ENCODE results near the gene ECI2.

ECI2 gene

DNA sequence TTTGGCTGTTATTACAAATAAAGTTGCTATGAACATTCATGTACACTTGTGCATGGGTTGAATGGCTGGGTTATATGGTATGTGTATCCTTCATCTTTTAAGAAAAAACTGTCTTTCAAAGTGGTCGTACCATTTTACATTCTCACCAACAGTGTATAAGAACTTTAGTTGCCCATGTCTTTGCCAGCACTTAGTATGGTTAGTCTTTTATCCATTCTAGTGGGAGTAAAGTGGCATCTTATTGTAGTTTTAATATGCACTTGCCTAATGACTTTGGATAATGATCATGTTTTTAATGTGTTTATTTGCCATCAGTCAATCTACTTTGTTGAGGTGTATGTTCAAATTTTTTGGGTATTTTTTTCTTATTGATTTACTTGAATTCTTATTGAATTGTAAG lies 32.5 kb upstream of the ECI2 start:
- Histone ChIP-seq H3K27ac (ENCODE audit: low read depth, low read length) (no peak overlapping the region), H3K4me1 (ENCODE audit: control insufficient read depth, insufficient read depth, low read length) (peaks cover 29% of the 10 kb centered on the region)

GRCh38 chr6:4167123-4167522 lies 31.7 kb upstream of the ECI2 start:
- Histone ChIP-seq H3K9me3 (ENCODE audit: control insufficient read depth, insufficient read depth, low read length) (peaks cover 12% of the 10 kb centered on the region; the same call in 1 of the 2 replicates), H3K27ac (ENCODE audit: low read depth, low read length) (no peak overlapping the region), H3K9ac (ENCODE audit: low read depth, low read length) (no peak overlapping the region), H3K36me3 (ENCODE audit: control insufficient read depth, insufficient read depth, low read length) (no peaks in the 10 kb centered on the region), H3K4me3 (ENCODE audit: low read depth, low read length) (no peak overlapping the region), H3K27me3 (ENCODE audit: control insufficient read depth, insufficient read depth, low read length) (no peaks in the 10 kb centered on the region; the same call in 1 of the 2 replicates), H3K4me1 (ENCODE audit: control insufficient read depth, insufficient read depth, low read length) (peaks cover 22% of the 10 kb centered on the region)

More for the DNA sequence above, 32.5 kb upstream of the ECI2 start:
- H3K9me3 ChIP-seq (ENCODE audit: control insufficient read depth, insufficient read depth, low read length): peaks cover 12% of the 10 kb centered on the region; the same call in 1 of the 2 replicates
- no peaks in the 10 kb centered on the region; the same call in 1 of the 2 replicates for H3K27me3 ChIP-seq (ENCODE audit: control insufficient read depth, insufficient read depth, low read length)
- no peak overlapping the region for H3K9ac ChIP-seq (ENCODE audit: low read depth, low read length)
- no peak overlapping the region for H3K4me3 ChIP-seq (ENCODE audit: low read depth, low read length)
- no peaks in the 10 kb centered on the region for H3K36me3 ChIP-seq (ENCODE audit: control insufficient read depth, insufficient read depth, low read length)

DNA sequence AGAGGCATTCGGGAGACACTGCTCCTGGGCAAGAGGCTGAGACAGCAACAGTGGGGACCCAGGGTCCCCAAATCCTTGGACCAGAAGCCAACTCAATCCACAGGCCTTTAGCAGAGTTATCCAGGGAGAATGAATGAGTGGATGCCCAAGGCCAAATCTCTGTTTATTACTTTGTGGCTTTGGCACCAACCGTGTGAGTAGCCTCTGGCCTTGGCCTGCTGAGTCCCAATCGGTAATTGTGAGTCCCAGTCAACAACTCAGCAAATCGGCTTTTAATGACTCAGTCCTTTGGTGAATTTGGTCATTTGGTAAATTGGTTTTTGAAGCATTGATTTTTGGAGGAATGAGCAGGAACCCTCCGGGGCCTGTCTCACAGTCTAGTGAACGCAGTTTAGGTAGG lies 29.1 kb upstream of the ECI2 start:
- Histone ChIP-seq H3K36me3 (ENCODE audit: control insufficient read depth, insufficient read depth, low read length) (no peaks in the 10 kb centered on the region), H3K4me1 (ENCODE audit: control insufficient read depth, insufficient read depth, low read length) (peaks cover 12% of the 10 kb centered on the region), H3K27me3 (ENCODE audit: control insufficient read depth, insufficient read depth, low read length) (no peaks in the 10 kb centered on the region), H3K4me3 (ENCODE audit: low read depth, low read length) (no peak overlapping the region), H3K27ac (ENCODE audit: low read depth, low read length) (no peak overlapping the region), H3K9me3 (ENCODE audit: control insufficient read depth, insufficient read depth, low read length) (peaks cover 12% of the 10 kb centered on the region; the same call in 1 of the 2 replicates), H3K9ac (ENCODE audit: low read depth, low read length) (no peak overlapping the region)

DNA sequence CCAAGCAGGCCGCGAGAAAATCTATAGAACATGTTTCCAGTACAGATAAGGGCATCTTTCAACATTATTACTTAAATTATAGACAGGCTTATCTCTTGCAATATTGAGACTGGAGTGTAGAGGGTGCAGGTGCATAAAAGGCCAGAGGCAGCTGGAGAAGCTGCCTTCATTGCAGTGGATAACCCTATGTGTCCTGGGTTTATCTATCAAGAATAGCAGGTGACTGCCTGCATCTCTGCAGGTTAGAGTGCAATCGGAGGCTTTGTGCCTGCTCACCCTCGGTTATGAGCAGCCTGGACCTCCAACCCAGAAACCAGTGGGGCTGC lies 28.7 kb upstream of the ECI2 start:
- Histone ChIP-seq H3K4me3 (ENCODE audit: low read depth, low read length) (no peak overlapping the region), H3K36me3 (ENCODE audit: control insufficient read depth, insufficient read depth, low read length) (no peaks in the 10 kb centered on the region), H3K27me3 (ENCODE audit: control insufficient read depth, insufficient read depth, low read length) (no peaks in the 10 kb centered on the region), H3K27ac (ENCODE audit: low read depth, low read length) (no peak overlapping the region), H3K4me1 (ENCODE audit: control insufficient read depth, insufficient read depth, low read length) (peaks cover 8% of the 10 kb centered on the region), H3K9me3 (ENCODE audit: control insufficient read depth, insufficient read depth, low read length) (peaks cover 12% of the 10 kb centered on the region; the same call in 1 of the 2 replicates), H3K9ac (ENCODE audit: low read depth, low read length) (no peak overlapping the region)

DNA sequence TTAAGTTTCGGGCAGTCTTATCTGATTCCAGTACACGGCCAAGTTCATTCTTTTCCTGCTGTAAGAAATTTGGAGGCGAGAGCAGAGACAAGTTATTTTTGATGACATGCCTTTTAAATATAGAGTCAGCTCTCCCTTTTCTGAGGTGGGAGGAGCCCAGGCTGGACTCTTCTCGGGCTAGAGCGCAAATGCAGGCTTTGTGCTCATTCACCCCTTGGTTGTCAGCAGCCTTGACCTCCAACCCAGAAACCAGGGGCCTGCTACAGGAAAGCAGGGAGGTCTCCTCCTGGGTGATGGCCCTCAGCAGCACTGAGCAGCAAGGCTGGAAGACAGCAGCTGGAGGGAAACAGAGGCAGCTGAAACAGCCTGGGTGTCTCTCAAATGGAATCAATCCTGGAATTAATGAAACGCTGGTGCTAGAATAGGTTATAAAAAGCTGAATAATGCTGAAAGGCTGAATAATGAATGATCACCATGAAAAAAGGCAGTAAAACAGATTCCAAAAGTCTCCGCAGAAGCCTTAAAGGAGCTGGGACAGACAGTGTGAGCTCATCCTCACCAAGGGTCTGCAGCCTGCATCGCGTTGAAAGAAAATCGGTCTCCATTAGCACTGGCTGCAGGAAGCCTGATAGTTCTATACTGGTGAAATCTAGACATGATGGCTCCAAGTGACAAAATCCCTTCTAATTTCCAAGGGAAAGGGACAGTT lies 28.2 kb upstream of the ECI2 start:
- Histone ChIP-seq H3K9me3 (ENCODE audit: control insufficient read depth, insufficient read depth, low read length) (peaks cover 12% of the 10 kb centered on the region; the same call in 1 of the 2 replicates), H3K4me1 (ENCODE audit: control insufficient read depth, insufficient read depth, low read length) (peaks cover 3% of the 10 kb centered on the region), H3K27ac (ENCODE audit: low read depth, low read length) (no peak overlapping the region), H3K9ac (ENCODE audit: low read depth, low read length) (no peak overlapping the region), H3K27me3 (ENCODE audit: control insufficient read depth, insufficient read depth, low read length) (no peaks in the 10 kb centered on the region), H3K36me3 (ENCODE audit: control insufficient read depth, insufficient read depth, low read length) (no peaks in the 10 kb centered on the region), H3K4me3 (ENCODE audit: low read depth, low read length) (no peak overlapping the region)

- Histone ChIP-seq H3K27me3 (ENCODE audit: control insufficient read depth, insufficient read depth, low read length) (no peaks in the 10 kb centered on the region), H3K27ac (ENCODE audit: low read depth, low read length) (no peak overlapping the region), H3K4me1 (ENCODE audit: control insufficient read depth, insufficient read depth, low read length) (no peaks in the 10 kb centered on the region), H3K4me3 (ENCODE audit: low read depth, low read length) (no peak overlapping the region), H3K9ac (ENCODE audit: low read depth, low read length) (no peak overlapping the region), H3K36me3 (ENCODE audit: control insufficient read depth, insufficient read depth, low read length) (no peaks in the 10 kb centered on the region), H3K9me3 (ENCODE audit: control insufficient read depth, insufficient read depth, low read length) (peaks cover 5% of the 10 kb centered on the region; the same call in 1 of the 2 replicates)
Measured at GRCh38 chr6:4162370-4162769, 27.0 kb upstream of the ECI2 start.

GRCh38 chr6:4159491-4159890 lies 24.1 kb upstream of the ECI2 start:
- Histone ChIP-seq H3K27me3 (ENCODE audit: control insufficient read depth, insufficient read depth, low read length) (no peaks in the 10 kb centered on the region), H3K27ac (ENCODE audit: low read depth, low read length) (no peak overlapping the region), H3K36me3 (ENCODE audit: control insufficient read depth, insufficient read depth, low read length) (no peaks in the 10 kb centered on the region)

GRCh38 chr6:4157506-4157905 lies 22.1 kb upstream of the ECI2 start:
- H3K36me3 ChIP-seq (ENCODE audit: control insufficient read depth, insufficient read depth, low read length): no peaks in the 10 kb centered on the region
- no peak overlapping the region for H3K4me3 ChIP-seq (ENCODE audit: low read depth, low read length)
- H3K27me3 ChIP-seq (ENCODE audit: control insufficient read depth, insufficient read depth, low read length): no peaks in the 10 kb centered on the region
- no peaks in the 10 kb centered on the region for H3K9me3 ChIP-seq (ENCODE audit: control insufficient read depth, insufficient read depth, low read length)
- H3K27ac ChIP-seq (ENCODE audit: low read depth, low read length): no peak overlapping the region
- peaks cover 3% of the 10 kb centered on the region; the same call in 1 of the 2 replicates for H3K4me1 ChIP-seq (ENCODE audit: control insufficient read depth, insufficient read depth, low read length)
- H3K9ac ChIP-seq (ENCODE audit: low read depth, low read length): no peak overlapping the region

More at GRCh38 chr6:4159491-4159890, 24.1 kb upstream of the ECI2 start:
- no peaks in the 10 kb centered on the region for H3K9me3 ChIP-seq (ENCODE audit: control insufficient read depth, insufficient read depth, low read length)
- H3K4me1 ChIP-seq (ENCODE audit: control insufficient read depth, insufficient read depth, low read length): no peaks in the 10 kb centered on the region; the same call in 1 of the 2 replicates
- H3K4me3 ChIP-seq (ENCODE audit: low read depth, low read length): no peak overlapping the region
- H3K9ac ChIP-seq (ENCODE audit: low read depth, low read length): no peak overlapping the region

DNA sequence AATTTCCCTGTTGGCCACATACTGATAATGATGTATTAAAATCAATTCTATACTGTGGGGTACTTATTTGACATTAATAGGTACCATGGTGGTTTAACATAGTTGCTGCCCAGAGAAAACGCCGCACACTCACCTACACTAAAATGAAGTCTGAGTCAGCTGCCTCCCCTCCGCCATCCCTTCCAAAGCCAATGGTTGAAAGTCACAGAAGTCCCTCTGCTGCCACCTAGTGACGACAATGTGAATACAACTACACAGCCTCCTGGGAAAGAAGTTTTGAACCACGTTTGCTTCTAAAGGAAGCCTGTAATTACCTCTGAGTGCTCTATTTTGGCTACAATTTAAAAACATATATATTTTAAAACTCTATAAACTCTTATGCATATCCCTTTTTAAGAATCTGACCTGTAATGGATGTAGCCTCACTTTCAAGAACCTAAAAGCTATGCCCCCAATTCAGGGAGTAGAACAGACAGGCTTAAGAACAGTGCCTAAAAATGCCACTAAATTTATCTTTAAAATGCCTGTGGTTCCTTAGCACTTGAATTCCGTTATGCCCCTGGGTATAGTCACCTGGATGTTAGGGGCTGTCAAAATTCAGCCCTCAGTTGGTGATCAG lies 20.6 kb upstream of the ECI2 start:
- H3K9ac ChIP-seq (ENCODE audit: low read depth, low read length): no peak overlapping the region

DNA sequence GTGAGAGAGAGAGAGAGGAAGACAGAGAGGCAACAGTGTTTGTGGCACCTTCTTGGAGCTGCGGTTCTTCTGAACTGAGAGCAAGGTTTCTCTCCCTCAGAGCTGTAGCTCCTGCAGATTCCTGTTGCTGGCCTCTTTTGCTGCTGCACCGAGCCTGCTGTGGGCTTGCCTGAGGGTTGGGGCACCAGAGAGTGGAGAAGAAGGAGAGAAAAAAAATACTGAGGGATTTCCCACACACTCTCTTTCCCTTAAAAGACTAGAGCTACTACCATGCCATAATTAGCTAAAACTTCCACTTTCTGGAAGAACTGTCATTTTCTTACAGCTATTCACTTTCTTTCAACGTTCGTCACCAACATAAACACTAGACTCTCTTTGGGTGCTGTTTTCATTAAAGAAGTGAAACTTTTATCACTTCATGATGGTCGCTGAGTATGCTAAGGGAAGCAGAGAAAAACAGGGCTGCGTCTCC lies 18.2 kb upstream of the ECI2 start:
- no peaks in the 10 kb centered on the region for H3K36me3 ChIP-seq (ENCODE audit: control insufficient read depth, insufficient read depth, low read length)
- H3K4me1 ChIP-seq (ENCODE audit: control insufficient read depth, insufficient read depth, low read length): peaks cover 13% of the 10 kb centered on the region; the same call in 1 of the 2 replicates
- no peak overlapping the region for H3K9ac ChIP-seq (ENCODE audit: low read depth, low read length)
- no peaks in the 10 kb centered on the region for H3K9me3 ChIP-seq (ENCODE audit: control insufficient read depth, insufficient read depth, low read length)
- no peak overlapping the region for H3K27ac ChIP-seq (ENCODE audit: low read depth, low read length)
- no peaks in the 10 kb centered on the region for H3K27me3 ChIP-seq (ENCODE audit: control insufficient read depth, insufficient read depth, low read length)
- H3K4me3 ChIP-seq (ENCODE audit: low read depth, low read length): no peak overlapping the region

More for the DNA sequence above, 20.6 kb upstream of the ECI2 start:
- no peak overlapping the region for H3K4me3 ChIP-seq (ENCODE audit: low read depth, low read length)
- no peaks in the 10 kb centered on the region for H3K9me3 ChIP-seq (ENCODE audit: control insufficient read depth, insufficient read depth, low read length)
- no peaks in the 10 kb centered on the region for H3K36me3 ChIP-seq (ENCODE audit: control insufficient read depth, insufficient read depth, low read length)
- H3K27ac ChIP-seq (ENCODE audit: low read depth, low read length): no peak overlapping the region
- H3K27me3 ChIP-seq (ENCODE audit: control insufficient read depth, insufficient read depth, low read length): no peaks in the 10 kb centered on the region
- peaks cover 13% of the 10 kb centered on the region; the same call in 1 of the 2 replicates for H3K4me1 ChIP-seq (ENCODE audit: control insufficient read depth, insufficient read depth, low read length)

DNA sequence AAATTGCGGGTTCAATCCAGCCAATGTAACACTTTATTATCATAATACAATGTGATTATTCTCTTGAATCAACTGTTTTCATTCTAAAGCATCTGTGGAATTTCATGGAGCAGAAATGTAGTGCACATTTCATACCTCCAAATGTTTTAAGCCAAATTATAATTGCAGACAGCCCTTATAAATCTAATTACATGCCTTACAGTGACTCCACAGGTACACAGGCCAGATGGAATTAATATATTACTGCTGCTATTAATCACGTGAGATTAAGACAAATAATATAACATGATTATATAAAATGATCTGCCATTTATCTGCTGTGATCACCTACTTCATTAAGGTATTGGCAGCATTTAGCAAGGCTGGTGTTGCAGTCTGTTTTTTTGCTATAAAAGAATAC lies 9.7 kb upstream of the ECI2 start:
- no peaks in the 10 kb centered on the region for H3K4me1 ChIP-seq (ENCODE audit: control insufficient read depth, insufficient read depth, low read length)

More for the DNA sequence above, 9.7 kb upstream of the ECI2 start:
- no peak overlapping the region for H3K4me3 ChIP-seq (ENCODE audit: low read depth, low read length)
- no peaks in the 10 kb centered on the region for H3K9me3 ChIP-seq (ENCODE audit: control insufficient read depth, insufficient read depth, low read length)
- no peak overlapping the region for H3K9ac ChIP-seq (ENCODE audit: low read depth, low read length)
- no peaks in the 10 kb centered on the region for H3K36me3 ChIP-seq (ENCODE audit: control insufficient read depth, insufficient read depth, low read length)
- H3K27ac ChIP-seq (ENCODE audit: low read depth, low read length): no peak overlapping the region
- H3K27me3 ChIP-seq (ENCODE audit: control insufficient read depth, insufficient read depth, low read length): no peaks in the 10 kb centered on the region; the same call in 1 of the 2 replicates

Measured in HUES48 (cell line).